Peyer's patch (tissue), 4 donors: ENCODE data around the gene BHLHE41.

Experiments
- POLR2A ChIP-seq, 2 donors: fragments of 450-650 bp; IDR thresholded peaks; one replicate each; pipeline ENCODE4 v1.5.1; 2017; ENCODE audit warnings: antibody characterized with exemption in 2 of 2, mild to moderate bottlenecking in 2 of 2, moderate library complexity in 2 of 2
- TF ChIP-seq, protein P1 (sequence below), 6 experiments: fragments of 450-650 bp in 4 of 6; fragments of 200-600 bp in 2 of 6; sonication (generic) in 1 of 6; IDR thresholded peaks; one replicate each; pipeline ENCODE4 v1.5.1; 2017 to 2019; ENCODE audit warnings: antibody characterized with exemption in 6 of 6, mild to moderate bottlenecking in 3 of 6, moderate library complexity in 1 of 6

DNA sequence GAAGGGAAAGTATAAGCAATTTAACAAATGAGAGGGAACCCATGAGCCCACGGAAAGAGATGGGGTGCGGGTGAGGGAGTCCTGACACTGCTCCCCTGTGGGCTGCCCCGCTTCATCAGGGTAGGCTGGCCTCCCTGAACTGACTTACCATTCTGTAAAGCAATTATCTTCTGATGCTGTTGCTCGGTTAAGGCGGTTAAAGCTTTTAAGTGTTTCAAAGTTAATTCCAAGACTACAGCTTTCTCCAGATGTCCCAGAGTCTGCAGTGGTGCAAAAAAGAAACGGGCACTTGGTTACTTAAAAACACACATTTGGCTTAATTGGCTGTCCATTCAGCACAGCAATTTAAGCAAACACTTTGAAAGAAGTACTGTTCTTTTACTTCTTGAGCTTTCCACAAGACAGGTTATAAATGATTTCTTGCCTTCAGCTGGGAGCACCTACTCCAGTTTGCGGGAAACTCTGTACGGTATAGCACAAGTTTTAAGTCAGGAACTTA lies 1.3 kb downstream of the BHLHE41 start:
- no peak for TF ChIP-seq POLR2A (IDR thresholded peaks at IDR 0.05)
- TF ChIP-seq, protein P1, sequence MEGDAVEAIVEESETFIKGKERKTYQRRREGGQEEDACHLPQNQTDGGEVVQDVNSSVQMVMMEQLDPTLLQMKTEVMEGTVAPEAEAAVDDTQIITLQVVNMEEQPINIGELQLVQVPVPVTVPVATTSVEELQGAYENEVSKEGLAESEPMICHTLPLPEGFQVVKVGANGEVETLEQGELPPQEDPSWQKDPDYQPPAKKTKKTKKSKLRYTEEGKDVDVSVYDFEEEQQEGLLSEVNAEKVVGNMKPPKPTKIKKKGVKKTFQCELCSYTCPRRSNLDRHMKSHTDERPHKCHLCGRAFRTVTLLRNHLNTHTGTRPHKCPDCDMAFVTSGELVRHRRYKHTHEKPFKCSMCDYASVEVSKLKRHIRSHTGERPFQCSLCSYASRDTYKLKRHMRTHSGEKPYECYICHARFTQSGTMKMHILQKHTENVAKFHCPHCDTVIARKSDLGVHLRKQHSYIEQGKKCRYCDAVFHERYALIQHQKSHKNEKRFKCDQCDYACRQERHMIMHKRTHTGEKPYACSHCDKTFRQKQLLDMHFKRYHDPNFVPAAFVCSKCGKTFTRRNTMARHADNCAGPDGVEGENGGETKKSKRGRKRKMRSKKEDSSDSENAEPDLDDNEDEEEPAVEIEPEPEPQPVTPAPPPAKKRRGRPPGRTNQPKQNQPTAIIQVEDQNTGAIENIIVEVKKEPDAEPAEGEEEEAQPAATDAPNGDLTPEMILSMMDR (IDR thresholded peaks at IDR 0.05) = no peak
